ENCODE data around the gene SPNS3. TPM values are rescaled to one million over a fixed set of nuclear protein-coding genes. Genes with fewer than 3 reads are reported as not detected.

Gene SPNS3
- total and polyA plus RNA-seq, 2 experiments from 2014 or later = 0.17 to 0.60 TPM

GRCh38 chr17:4500191-4500571 lies 66.4 kb downstream of the SPNS3 start:
- H3K4me2 ChIP-seq = peak overlapping the region; percentile 79
- H3K27ac ChIP-seq = no peak overlapping the region
- H3K4me3 ChIP-seq = no peak overlapping the region
- DNase-seq (ENCODE audit: low spot score) = no peak
- peaks cover 25% of the 10 kb centered on the region for H3K27me3 ChIP-seq
- 30% methylated on average over 7 of the region's 7 CpGs for WGBS (ENCODE audit: low lambda C conversion rate, missing lambda C conversion rate)
- H3K9me3 ChIP-seq (ENCODE audit: low read depth) = no peaks in the 10 kb centered on the region
- TF ChIP-seq EZH2 (IDR thresholded peaks at IDR 0.05; ENCODE audit: borderline replicate concordance) = no peak
- TF ChIP-seq EZH2phosphoT487 (IDR thresholded peaks at IDR 0.05; ENCODE audit: low read depth, severe bottlenecking, unreplicated experiment) = no peak
- TF ChIP-seq, protein P1, sequence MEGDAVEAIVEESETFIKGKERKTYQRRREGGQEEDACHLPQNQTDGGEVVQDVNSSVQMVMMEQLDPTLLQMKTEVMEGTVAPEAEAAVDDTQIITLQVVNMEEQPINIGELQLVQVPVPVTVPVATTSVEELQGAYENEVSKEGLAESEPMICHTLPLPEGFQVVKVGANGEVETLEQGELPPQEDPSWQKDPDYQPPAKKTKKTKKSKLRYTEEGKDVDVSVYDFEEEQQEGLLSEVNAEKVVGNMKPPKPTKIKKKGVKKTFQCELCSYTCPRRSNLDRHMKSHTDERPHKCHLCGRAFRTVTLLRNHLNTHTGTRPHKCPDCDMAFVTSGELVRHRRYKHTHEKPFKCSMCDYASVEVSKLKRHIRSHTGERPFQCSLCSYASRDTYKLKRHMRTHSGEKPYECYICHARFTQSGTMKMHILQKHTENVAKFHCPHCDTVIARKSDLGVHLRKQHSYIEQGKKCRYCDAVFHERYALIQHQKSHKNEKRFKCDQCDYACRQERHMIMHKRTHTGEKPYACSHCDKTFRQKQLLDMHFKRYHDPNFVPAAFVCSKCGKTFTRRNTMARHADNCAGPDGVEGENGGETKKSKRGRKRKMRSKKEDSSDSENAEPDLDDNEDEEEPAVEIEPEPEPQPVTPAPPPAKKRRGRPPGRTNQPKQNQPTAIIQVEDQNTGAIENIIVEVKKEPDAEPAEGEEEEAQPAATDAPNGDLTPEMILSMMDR (IDR thresholded peaks at IDR 0.05; ENCODE audit: poor library complexity) = no peak
- H3K9me2 ChIP-seq (replicated peaks; ENCODE audit: insufficient read depth) = no peaks in the 10 kb centered on the region
- H3K4me1 ChIP-seq (ENCODE audit: insufficient read depth) = peaks cover 16% of the 10 kb centered on the region
- H2AFZ ChIP-seq = no peak overlapping the region
- H3K36me3 ChIP-seq (replicated peaks; ENCODE audit: insufficient read depth, low read depth) = no peaks in the 10 kb centered on the region
- no peaks in the 10 kb centered on the region for H4K20me1 ChIP-seq (ENCODE audit: insufficient read depth, poor library complexity, severe bottlenecking)
- H3K79me2 ChIP-seq = no peaks in the 10 kb centered on the region

GRCh38 chr17:4501295-4501949 lies 67.7 kb downstream of the SPNS3 start:
- no peaks in the 10 kb centered on the region for H3K79me2 ChIP-seq
- peak overlapping the region; percentile 41 for H3K4me2 ChIP-seq
- H3K4me1 ChIP-seq (ENCODE audit: insufficient read depth) = peaks cover 16% of the 10 kb centered on the region
- no peaks in the 10 kb centered on the region for H3K36me3 ChIP-seq (replicated peaks; ENCODE audit: insufficient read depth, low read depth)
- H4K20me1 ChIP-seq (ENCODE audit: insufficient read depth, poor library complexity, severe bottlenecking) = no peaks in the 10 kb centered on the region
- H3K9me2 ChIP-seq (replicated peaks; ENCODE audit: insufficient read depth) = no peaks in the 10 kb centered on the region
- H3K27me3 ChIP-seq = peaks cover 25% of the 10 kb centered on the region
- 14% methylated on average over 3 of the region's 3 CpGs for WGBS (ENCODE audit: low lambda C conversion rate, missing lambda C conversion rate)
- no peak overlapping the region for H3K4me3 ChIP-seq
- no peak for TF ChIP-seq EZH2 (IDR thresholded peaks at IDR 0.05; ENCODE audit: borderline replicate concordance)
- TF ChIP-seq, protein P1 (IDR thresholded peaks at IDR 0.05; ENCODE audit: poor library complexity) = no peak
- TF ChIP-seq EZH2phosphoT487 (IDR thresholded peaks at IDR 0.05; ENCODE audit: low read depth, severe bottlenecking, unreplicated experiment) = no peak
- DNase-seq (ENCODE audit: low spot score) = no peak
- no peak overlapping the region for H2AFZ ChIP-seq
- no peaks in the 10 kb centered on the region for H3K9me3 ChIP-seq (ENCODE audit: low read depth)
- H3K27ac ChIP-seq = no peak overlapping the region

DNA sequence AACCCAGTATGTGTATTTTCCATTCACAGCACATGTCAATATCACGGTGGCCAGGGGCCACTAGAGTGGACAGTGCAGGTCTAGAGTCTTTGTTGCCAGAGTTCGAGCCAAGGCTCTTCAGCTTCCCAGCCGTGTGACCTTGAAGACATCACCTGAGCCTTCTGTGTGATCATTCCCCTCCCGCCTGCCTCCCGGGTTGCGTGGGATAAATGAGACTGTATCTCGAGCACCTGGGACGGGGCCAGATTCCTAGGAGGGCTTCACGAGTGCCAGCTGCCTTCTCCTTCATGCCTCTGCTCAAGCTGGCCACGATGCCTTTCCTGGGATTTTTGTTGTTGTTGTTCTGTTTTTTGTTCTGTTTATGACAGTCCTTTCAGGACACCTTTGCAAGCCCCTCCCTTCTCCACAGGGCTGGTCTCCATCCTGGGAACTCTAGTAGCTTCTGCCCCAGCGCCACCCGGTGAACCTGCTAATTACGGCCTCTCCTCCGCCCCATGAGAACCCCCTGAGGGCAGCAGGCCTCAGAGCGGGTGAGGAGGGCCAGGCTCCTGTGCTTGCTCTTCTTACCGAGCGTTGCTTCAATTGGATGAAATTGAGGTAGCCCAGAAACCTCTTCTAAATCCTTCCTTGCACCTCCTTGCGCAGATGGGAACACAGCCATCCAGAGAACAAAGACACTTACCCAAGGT lies 68.9 kb downstream of the SPNS3 start:
- H3K27me3 ChIP-seq = peaks cover 21% of the 10 kb centered on the region
- H3K27ac ChIP-seq = no peak overlapping the region
- 56% methylated on average over 18 of the region's 18 CpGs for WGBS (ENCODE audit: low lambda C conversion rate, missing lambda C conversion rate)
- no peak overlapping the region for H3K4me2 ChIP-seq
- H3K4me3 ChIP-seq = no peak overlapping the region
- H3K9me2 ChIP-seq (replicated peaks; ENCODE audit: insufficient read depth) = no peaks in the 10 kb centered on the region
- TF ChIP-seq, protein P1 (IDR thresholded peaks at IDR 0.05; ENCODE audit: poor library complexity) = no peak
- TF ChIP-seq EZH2phosphoT487 (IDR thresholded peaks at IDR 0.05; ENCODE audit: low read depth, severe bottlenecking, unreplicated experiment) = no peak
- TF ChIP-seq EZH2 (IDR thresholded peaks at IDR 0.05; ENCODE audit: borderline replicate concordance) = no peak
- H2AFZ ChIP-seq = no peak overlapping the region
- H3K36me3 ChIP-seq (replicated peaks; ENCODE audit: insufficient read depth, low read depth) = no peaks in the 10 kb centered on the region
- H3K4me1 ChIP-seq (ENCODE audit: insufficient read depth) = peaks cover 16% of the 10 kb centered on the region
- no peak for DNase-seq (ENCODE audit: low spot score)
- H3K9me3 ChIP-seq (ENCODE audit: low read depth) = no peaks in the 10 kb centered on the region
- no peaks in the 10 kb centered on the region for H3K79me2 ChIP-seq
- H4K20me1 ChIP-seq (ENCODE audit: insufficient read depth, poor library complexity, severe bottlenecking) = no peaks in the 10 kb centered on the region

All from hepatocyte (in vitro differentiated cells).